HFFc6 (cell line): Measurements from ENCODE around the gene RAB11FIP4. TPM values are rescaled to one million over a fixed set of nuclear protein-coding genes. Genes with fewer than 3 reads are reported as not detected.

Source experiments
- DNase-seq: peaks from one replicate; pipeline ENCODE4 v3.0.0-alpha.2; 2018
- H3K27ac Mint-ChIP-seq: 2 replicates; pipeline ENCODE4 v1.8.0; 2020; ENCODE audit warnings: mild to moderate bottlenecking, mixed read lengths
- H3K27me3 Mint-ChIP-seq: 2 replicates; pipeline ENCODE4 v1.8.0; 2021; ENCODE audit warnings: mild to moderate bottlenecking, moderate library complexity, mixed read lengths; ENCODE audit not compliant: insufficient read depth
- H3K36me3 Mint-ChIP-seq: 2 replicates; pipeline ENCODE4 v1.8.0; 2021; ENCODE audit warnings: low read depth, mixed read lengths
- H3K4me1 Mint-ChIP-seq: 2 replicates; pipeline ENCODE4 v1.8.0; 2020; ENCODE audit warnings: low read depth, mixed read lengths
- H3K4me3 Mint-ChIP-seq: 2 replicates; pipeline ENCODE4 v1.8.0; 2020; ENCODE audit warnings: mild to moderate bottlenecking, moderate library complexity, mixed read lengths
- H3K9me3 Mint-ChIP-seq: 2 replicates; pipeline ENCODE4 v1.8.0; 2020; ENCODE audit warnings: mild to moderate bottlenecking, mixed read lengths
- CTCF ChIP-seq: fragments of 200-600 bp; sonication (generic); IDR thresholded peaks from 2 replicates; pipeline ENCODE4 v1.5.0; 2021; ENCODE audit warnings: antibody characterized with exemption, mild to moderate bottlenecking
- total RNA-seq, 6 experiments: library from RNA; stranded (reverse); fragmentation: NEBNext Ultra II Directional; extraction: Animal tissue kit (Norgen Biotek cat#: 25700); gene quantifications; 2 replicates in 1 of 6; 3 replicates in 5 of 6; pipeline ENCODE4 v1.2.3, GENCODE V29; 2021

The RAB11FIP4 gene
- total RNA-seq, 6 experiments from 2014 or later: 0.02 to 0.38 (median 0.09) TPM

GRCh38 chr17:31428111-31428510, 36.6 kb downstream of the RAB11FIP4 start:
- no peaks in the 10 kb centered on the region for H3K4me1 Mint-ChIP-seq
- H3K4me3 Mint-ChIP-seq: no peak overlapping the region
- H3K27ac Mint-ChIP-seq: no peak overlapping the region
- DNase-seq: no peak
- TF ChIP-seq CTCF: no peak
- H3K27me3 Mint-ChIP-seq: peaks cover 40% of the 10 kb centered on the region
- no peaks in the 10 kb centered on the region for H3K36me3 Mint-ChIP-seq
- H3K9me3 Mint-ChIP-seq: no peaks in the 10 kb centered on the region; the same call in 1 of the 2 replicates

GRCh38 chr17:31428512-31428911, 37.0 kb downstream of the RAB11FIP4 start:
- no peak for DNase-seq
- H3K4me3 Mint-ChIP-seq: no peak overlapping the region
- H3K4me1 Mint-ChIP-seq: no peaks in the 10 kb centered on the region
- no peak overlapping the region for H3K27ac Mint-ChIP-seq
- no peaks in the 10 kb centered on the region; the same call in 1 of the 2 replicates for H3K9me3 Mint-ChIP-seq
- H3K36me3 Mint-ChIP-seq: no peaks in the 10 kb centered on the region
- peaks cover 36% of the 10 kb centered on the region for H3K27me3 Mint-ChIP-seq
- no peak for TF ChIP-seq CTCF

GRCh38 chr17:31431098-31431851, 39.8 kb downstream of the RAB11FIP4 start:
- TF ChIP-seq CTCF: no peak
- Mint-ChIP-seq H3K27me3 (peaks cover 38% of the 10 kb centered on the region), H3K4me3 (no peak overlapping the region), H3K9me3 (no peaks in the 10 kb centered on the region; the same call in 1 of the 2 replicates), H3K36me3 (no peaks in the 10 kb centered on the region), H3K27ac (no peak overlapping the region), H3K4me1 (no peaks in the 10 kb centered on the region)
- no peak for DNase-seq

- no peak overlapping the region for H3K27ac Mint-ChIP-seq
- DNase-seq: no peak
- H3K4me3 Mint-ChIP-seq: no peak overlapping the region
- peaks cover 2% of the 10 kb centered on the region; the same call in 1 of the 2 replicates for H3K4me1 Mint-ChIP-seq
- H3K27me3 Mint-ChIP-seq: peaks cover 38% of the 10 kb centered on the region
- no peaks in the 10 kb centered on the region; the same call in 1 of the 2 replicates for H3K9me3 Mint-ChIP-seq
- TF ChIP-seq CTCF: no peak
- no peaks in the 10 kb centered on the region for H3K36me3 Mint-ChIP-seq
Measured at GRCh38 chr17:31431852-31432658, 40.6 kb downstream of the RAB11FIP4 start.

GRCh38 chr17:31433091-31433790, 41.8 kb downstream of the RAB11FIP4 start:
- H3K4me1 Mint-ChIP-seq: peaks cover 7% of the 10 kb centered on the region; the same call in 1 of the 2 replicates
- no peak overlapping the region for H3K27ac Mint-ChIP-seq
- H3K9me3 Mint-ChIP-seq: no peaks in the 10 kb centered on the region; the same call in 1 of the 2 replicates
- peaks cover 39% of the 10 kb centered on the region for H3K27me3 Mint-ChIP-seq
- no peaks in the 10 kb centered on the region for H3K36me3 Mint-ChIP-seq
- DNase-seq: no peak
- no peak for TF ChIP-seq CTCF
- no peak overlapping the region for H3K4me3 Mint-ChIP-seq
